GM23338 (cell line): Measurements from ENCODE around the gene RYR3. TPM values are rescaled to one million over a fixed set of nuclear protein-coding genes. Genes with fewer than 3 reads are reported as not detected.
A peak's percentile ranks its signal among the peaks of the same experiment; 100 is the strongest.

ENCODE experiments used
- ATAC-seq: fragments of 200-7000 bp; cut with Tn5 transposase; 3 replicates; pipeline ENCODE4 v1.9.1; 2020
- DNase-seq: peaks from one replicate; pipeline ENCODE4 v3.0.0-alpha.2; 2015; ENCODE audit warnings: low spot score
- H2AFZ ChIP-seq: fragments of 200-600 bp; sonication (generic); 2 replicates; pipeline ENCODE4 v1.8.0; 2016; ENCODE audit warnings: antibody characterized with exemption, mild to moderate bottlenecking, moderate library complexity
- H3F3A ChIP-seq: fragments of 200-600 bp; sonication (generic); replicated peaks from 2 replicates; pipeline ENCODE4 v1.8.0; 2017; ENCODE audit warnings: antibody characterized with exemption, mixed run types, low read depth
- H3K27ac ChIP-seq: fragments of 200-600 bp; sonication (generic); 2 replicates; pipeline ENCODE4 v1.6.1; 2016; ENCODE audit warnings: low read depth
- H3K27me3 ChIP-seq: fragments of 200-600 bp; sonication (generic); 2 replicates; pipeline ENCODE4 v1.8.0; 2016; ENCODE audit warnings: mild to moderate bottlenecking, mixed run types, moderate library complexity; ENCODE audit not compliant: insufficient read depth
- H3K36me3 ChIP-seq: fragments of 200-600 bp; sonication (generic); 2 replicates; pipeline ENCODE4 v1.8.0; 2016; ENCODE audit warnings: mild to moderate bottlenecking; ENCODE audit not compliant: insufficient read depth
- H3K4me1 ChIP-seq: fragments of 200-600 bp; sonication (generic); 2 replicates; pipeline ENCODE4 v1.8.0; 2016; ENCODE audit warnings: mild to moderate bottlenecking, moderate library complexity; ENCODE audit not compliant: insufficient read depth
- H3K4me2 ChIP-seq: fragments of 200-600 bp; sonication (generic); 2 replicates; pipeline ENCODE4 v1.7.1; 2017; ENCODE audit warnings: mixed run types
- H3K4me3 ChIP-seq: fragments of 200-600 bp; sonication (generic); 2 replicates; pipeline ENCODE4 v1.6.1; 2016; ENCODE audit warnings: mixed run types
- H3K79me2 ChIP-seq: fragments of 200-600 bp; sonication (generic); replicated peaks from 2 replicates; pipeline ENCODE4 v1.8.0; 2017; ENCODE audit warnings: mild to moderate bottlenecking; ENCODE audit not compliant: insufficient read depth
- H3K9me2 ChIP-seq: fragments of 200-600 bp; sonication (generic); 2 replicates; pipeline ENCODE4 v1.8.0; 2017; ENCODE audit not compliant: insufficient read depth
- H4K20me1 ChIP-seq: fragments of 200-600 bp; sonication (generic); replicated peaks from 2 replicates; pipeline ENCODE4 v1.8.0; 2017; ENCODE audit warnings: mild to moderate bottlenecking; ENCODE audit not compliant: insufficient read depth
- H3K27ac Mint-ChIP-seq: 2 replicates; pipeline ENCODE4 v1.8.0; 2020; ENCODE audit warnings: inconsistent platforms, mild to moderate bottlenecking, moderate library complexity, mixed read lengths
- H3K27me3 Mint-ChIP-seq: 3 replicates; pipeline ENCODE4 v1.8.0; 2022; ENCODE audit warnings: low read depth, mild to moderate bottlenecking, moderate library complexity, mixed read lengths, inconsistent platforms; ENCODE audit not compliant: insufficient read depth, poor library complexity
- H3K36me3 Mint-ChIP-seq: 3 replicates; pipeline ENCODE4 v1.8.0; 2021; ENCODE audit warnings: low read depth, mild to moderate bottlenecking, inconsistent platforms, moderate library complexity, mixed read lengths
- H3K4me1 Mint-ChIP-seq: 3 replicates; pipeline ENCODE4 v1.8.0; 2020; ENCODE audit warnings: mild to moderate bottlenecking, inconsistent platforms, mixed read lengths
- H3K4me3 Mint-ChIP-seq: 3 replicates; pipeline ENCODE4 v1.8.0; 2021; ENCODE audit warnings: moderate library complexity, mild to moderate bottlenecking, inconsistent platforms, mixed read lengths
- H3K9me3 Mint-ChIP-seq: 3 replicates; pipeline ENCODE4 v1.8.0; 2020; ENCODE audit warnings: moderate library complexity, mild to moderate bottlenecking, inconsistent platforms, mixed read lengths
- CREB1 ChIP-seq: fragments of 250-450 bp; sonication (Bioruptor Pico); IDR thresholded peaks from 2 replicates; pipeline ENCODE4 v1.5.0; 2020; ENCODE audit warnings: low read depth, mild to moderate bottlenecking, moderate library complexity
- EZH2phosphoT487 ChIP-seq: fragments of 200-600 bp; sonication (generic); IDR thresholded peaks from one replicate; pipeline ENCODE4 v1.8.1; 2018; ENCODE audit warnings: antibody characterized with exemption; ENCODE audit not compliant: unreplicated experiment
- NANOG ChIP-seq: IDR thresholded peaks from 2 replicates; pipeline ENCODE4 v1.6.1; 2016; ENCODE audit warnings: antibody characterized with exemption, borderline replicate concordance
- POLR2AphosphoS5 ChIP-seq: IDR thresholded peaks from 2 replicates; pipeline ENCODE4 v1.6.1; 2016; ENCODE audit warnings: antibody characterized with exemption, low read depth
- ZNF462 ChIP-seq: fragments of 250-450 bp; sonication (Bioruptor Pico); IDR thresholded peaks from 2 replicates; pipeline ENCODE4 v1.5.0; 2020; ENCODE audit warnings: mild to moderate bottlenecking, moderate library complexity
- polyA plus RNA-seq: library from polyadenylated mRNA; unstranded; fragments of >200 nt; fragmentation: Nextera tagmentation; extraction: Ambion mirVana; gene quantifications from 2 replicates; pipeline ENCODE4 v1.2.1, GENCODE V29; 2016
- total RNA-seq: library from RNA; depleted of rRNA; stranded (reverse); fragments of >200 nt; shearing (Covaris generic); gene quantifications from 2 replicates; pipeline ENCODE4 v1.2.3, GENCODE V29; 2014
- TF ChIP-seq, protein P1 (sequence below), 2 experiments: fragments of 200-600 bp in 1 of 2; sonication (generic) in 1 of 2; conservative IDR thresholded peaks; 2 replicates each; pipeline versions ENCODE4 v1.5.1 to v1.6.1; 2016 to 2017; ENCODE audit warnings: antibody characterized with exemption in 2 of 2, low read depth in 2 of 2, mild to moderate bottlenecking in 2 of 2, moderate library complexity in 1 of 2
- TF ChIP-seq, protein P2 (sequence below): IDR thresholded peaks from 2 replicates; pipeline ENCODE4 v1.6.1; 2016; ENCODE audit warnings: antibody characterized with exemption

The RYR3 gene
- total and polyA plus RNA-seq, 2 experiments from 2014 or later, result 1.1 to 1.2 TPM

DNA sequence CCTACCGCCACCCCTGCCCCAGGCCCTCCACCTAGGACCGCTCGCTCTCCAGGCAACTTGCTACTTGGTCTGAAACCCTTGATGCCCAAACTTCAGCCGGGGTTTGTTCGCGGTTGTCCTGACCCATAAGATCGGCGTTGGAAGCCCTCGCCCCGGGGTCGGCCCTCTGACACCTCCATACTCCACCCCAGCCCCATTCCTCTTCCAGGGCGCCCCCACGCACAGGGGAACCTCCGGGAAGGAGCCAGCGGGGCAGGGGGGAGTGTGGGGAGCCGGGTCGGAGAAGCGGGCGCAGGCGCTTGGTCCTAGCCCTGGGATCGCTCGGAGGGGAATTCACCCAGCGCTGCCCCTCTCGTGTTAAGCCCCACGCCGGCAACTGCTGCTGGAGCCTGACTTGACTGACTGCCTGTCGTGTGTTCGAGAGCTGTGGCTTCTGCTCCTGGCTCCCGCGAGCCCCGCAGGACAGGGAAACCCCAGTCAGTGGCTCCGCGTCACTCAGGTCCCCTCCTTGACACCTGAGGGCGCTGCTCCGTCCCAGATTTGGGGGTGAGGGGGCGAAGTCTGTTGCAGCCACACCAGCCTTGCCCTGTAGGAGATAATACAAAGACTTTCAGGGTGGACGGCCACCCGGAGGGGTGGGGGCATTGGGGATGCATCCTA is 675 bp downstream of the RYR3 start:
- Histone ChIP-seq H4K20me1 (no peaks in the 10 kb centered on the region), H3K9me2 (peaks cover 9% of the 10 kb centered on the region; the same call in 1 of the 2 replicates), H3K4me3 (peak overlapping the region; percentile 79), H3K36me3 (no peaks in the 10 kb centered on the region), H3K4me2 (peak overlapping the region; percentile 90), H3F3A (no peaks in the 10 kb centered on the region), H3K27me3 (peaks cover 49% of the 10 kb centered on the region), H3K79me2 (no peaks in the 10 kb centered on the region), H3K27ac (no peak overlapping the region), H3K4me1 (peaks cover 10% of the 10 kb centered on the region), H2AFZ (peak overlapping the region; percentile 97)
- no peak overlapping the region for H3K27ac Mint-ChIP-seq
- ATAC-seq (peak; percentile 52), DNase-seq (peak; percentile 60)
- TF ChIP-seq, protein P1, sequence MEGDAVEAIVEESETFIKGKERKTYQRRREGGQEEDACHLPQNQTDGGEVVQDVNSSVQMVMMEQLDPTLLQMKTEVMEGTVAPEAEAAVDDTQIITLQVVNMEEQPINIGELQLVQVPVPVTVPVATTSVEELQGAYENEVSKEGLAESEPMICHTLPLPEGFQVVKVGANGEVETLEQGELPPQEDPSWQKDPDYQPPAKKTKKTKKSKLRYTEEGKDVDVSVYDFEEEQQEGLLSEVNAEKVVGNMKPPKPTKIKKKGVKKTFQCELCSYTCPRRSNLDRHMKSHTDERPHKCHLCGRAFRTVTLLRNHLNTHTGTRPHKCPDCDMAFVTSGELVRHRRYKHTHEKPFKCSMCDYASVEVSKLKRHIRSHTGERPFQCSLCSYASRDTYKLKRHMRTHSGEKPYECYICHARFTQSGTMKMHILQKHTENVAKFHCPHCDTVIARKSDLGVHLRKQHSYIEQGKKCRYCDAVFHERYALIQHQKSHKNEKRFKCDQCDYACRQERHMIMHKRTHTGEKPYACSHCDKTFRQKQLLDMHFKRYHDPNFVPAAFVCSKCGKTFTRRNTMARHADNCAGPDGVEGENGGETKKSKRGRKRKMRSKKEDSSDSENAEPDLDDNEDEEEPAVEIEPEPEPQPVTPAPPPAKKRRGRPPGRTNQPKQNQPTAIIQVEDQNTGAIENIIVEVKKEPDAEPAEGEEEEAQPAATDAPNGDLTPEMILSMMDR (conservative IDR thresholded peaks at IDR 0.05; ENCODE audit: low read depth in 2 of 2), result peak; percentile 51 to 75
- TF ChIP-seq CREB1 (CRISPR knock-in tag) (0 out of 2 replicates have a peak, but pooled peaks have one; percentile 14), EZH2phosphoT487 (no peak)
- H3K27me3 Mint-ChIP-seq, result peaks cover 36% of the 10 kb centered on the region
- no peaks in the 10 kb centered on the region; the same call in 1 of the 3 replicates for H3K9me3 Mint-ChIP-seq
- H3K36me3 Mint-ChIP-seq, result no peaks in the 10 kb centered on the region
- peaks cover 18% of the 10 kb centered on the region for H3K4me1 Mint-ChIP-seq
- H3K4me3 Mint-ChIP-seq, result peak overlapping the region; percentile 74

DNA sequence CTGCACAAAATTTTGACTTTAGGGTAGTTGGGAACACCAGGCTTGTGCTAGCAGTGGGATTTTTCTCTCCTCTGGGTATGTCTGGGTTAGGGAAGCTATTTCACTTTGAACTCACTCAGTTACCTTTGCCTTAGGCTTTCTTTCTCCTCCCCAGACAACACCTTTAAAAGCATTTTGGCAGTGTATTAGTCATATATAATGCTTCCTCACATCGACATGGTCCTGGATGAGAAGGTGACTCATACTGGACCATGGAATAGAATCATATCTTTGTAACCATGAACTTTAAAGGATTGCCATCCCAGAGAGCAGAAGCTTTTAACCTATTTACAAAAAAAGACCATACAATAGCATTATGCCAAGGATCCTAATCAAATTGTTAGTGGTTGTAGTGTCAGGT is 2.7 kb downstream of the RYR3 start:
- Mint-ChIP-seq H3K4me3 (no peak overlapping the region), H3K27ac (no peak overlapping the region), H3K4me1 (peaks cover 28% of the 10 kb centered on the region), H3K9me3 (no peaks in the 10 kb centered on the region; the same call in 1 of the 3 replicates), H3K27me3 (peaks cover 36% of the 10 kb centered on the region), H3K36me3 (no peaks in the 10 kb centered on the region)
- H3K4me1 ChIP-seq, result peaks cover 10% of the 10 kb centered on the region
- no peaks in the 10 kb centered on the region for H3K36me3 ChIP-seq
- H2AFZ ChIP-seq, result no peak overlapping the region
- peaks cover 49% of the 10 kb centered on the region for H3K27me3 ChIP-seq
- no peak for DNase-seq
- H3K4me3 ChIP-seq, result no peak overlapping the region
- H3K9me2 ChIP-seq, result peaks cover 10% of the 10 kb centered on the region; the same call in 1 of the 2 replicates
- no peaks in the 10 kb centered on the region for H3K79me2 ChIP-seq
- no peak for ATAC-seq
- H3K27ac ChIP-seq, result no peak overlapping the region
- H3F3A ChIP-seq, result no peaks in the 10 kb centered on the region
- H3K4me2 ChIP-seq, result no peak overlapping the region
- H4K20me1 ChIP-seq, result no peaks in the 10 kb centered on the region
- TF ChIP-seq, protein P2, sequence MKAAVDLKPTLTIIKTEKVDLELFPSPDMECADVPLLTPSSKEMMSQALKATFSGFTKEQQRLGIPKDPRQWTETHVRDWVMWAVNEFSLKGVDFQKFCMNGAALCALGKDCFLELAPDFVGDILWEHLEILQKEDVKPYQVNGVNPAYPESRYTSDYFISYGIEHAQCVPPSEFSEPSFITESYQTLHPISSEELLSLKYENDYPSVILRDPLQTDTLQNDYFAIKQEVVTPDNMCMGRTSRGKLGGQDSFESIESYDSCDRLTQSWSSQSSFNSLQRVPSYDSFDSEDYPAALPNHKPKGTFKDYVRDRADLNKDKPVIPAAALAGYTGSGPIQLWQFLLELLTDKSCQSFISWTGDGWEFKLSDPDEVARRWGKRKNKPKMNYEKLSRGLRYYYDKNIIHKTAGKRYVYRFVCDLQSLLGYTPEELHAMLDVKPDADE, result no peak
- no peak for TF ChIP-seq ZNF462 (CRISPR knock-in tag)
- TF ChIP-seq, protein P1 (conservative IDR thresholded peaks at IDR 0.05; ENCODE audit: low read depth in 2 of 2), result no peak
- TF ChIP-seq NANOG, result no peak
- TF ChIP-seq POLR2AphosphoS5, result no peak
